ENCODE measurements around the gene ZNF248.
A peak's percentile ranks its signal among the peaks of the same experiment; 100 is the strongest.
"Not testable (repeated sequence)": the region's sequence is repeated elsewhere in the genome, so short reads cannot be mapped to it uniquely, and the experiment has no call there.

ZNF248 gene

GRCh38 chr10:37857287-37858211 lies at the start of gene ZNF248:
Gene ZNF248 (minus strand): TSS chr10:37857610. CDS start chr10:37856310, 1,300 bp downstream.
- peak; percentile 99 for DNase-seq (ENCODE audit: low read depth, low spot score)

- DNase-seq (ENCODE audit: low read depth, low spot score) = no peak
Observed at GRCh38 chr10:37906382-37906781, 49.0 kb upstream of the ZNF248 start.

DNA sequence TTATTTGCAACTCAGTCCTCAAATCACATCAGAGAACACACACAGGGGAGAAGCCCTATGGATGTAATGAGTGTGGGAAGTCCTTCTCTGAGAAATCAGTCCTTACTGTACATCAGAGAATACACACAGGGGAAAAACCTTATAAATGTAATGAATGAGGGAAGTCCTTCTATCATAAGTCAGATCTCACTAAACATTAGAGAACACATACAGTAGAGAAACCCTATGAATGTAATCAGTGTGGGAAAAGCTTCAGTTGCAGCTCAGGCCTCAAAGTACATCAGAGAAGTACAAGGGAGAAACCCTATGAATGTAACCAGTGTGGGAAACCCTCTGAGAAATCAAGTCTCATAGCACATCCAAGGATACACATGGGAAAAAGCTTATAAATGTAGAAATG lies 39.0 kb upstream of the ZNF248 start:
- no peak for DNase-seq (ENCODE audit: low read depth, low spot score)

GRCh38 chr10:37895674-37896073 lies 38.3 kb upstream of the ZNF248 start:
- DNase-seq (ENCODE audit: low read depth, low spot score) = no peak

DNA sequence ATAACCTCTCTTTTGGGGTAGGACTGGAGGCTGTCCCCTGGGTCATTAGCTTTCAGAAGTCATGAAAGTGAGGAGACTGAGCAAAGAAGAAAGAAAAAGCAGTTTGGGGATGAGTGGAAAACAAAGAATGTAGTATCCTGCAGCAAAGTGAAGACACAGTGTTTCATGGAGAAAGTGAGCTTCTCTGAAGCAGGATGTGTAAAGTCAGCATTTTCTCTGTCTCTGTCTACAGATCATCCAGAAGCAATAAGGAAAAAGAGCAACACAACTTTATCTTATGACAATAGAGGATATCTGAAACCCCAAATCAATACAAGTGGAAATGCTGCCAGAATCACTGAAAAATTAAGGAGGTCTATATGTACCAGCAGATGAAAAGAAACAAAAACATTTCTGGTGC lies 28.4 kb upstream of the ZNF248 start:
- DNase-seq (ENCODE audit: low read depth, low spot score) = no peak

GRCh38 chr10:37872955-37873354 lies 15.5 kb upstream of the ZNF248 start:
- no peak for DNase-seq (ENCODE audit: low read depth, low spot score)

DNA sequence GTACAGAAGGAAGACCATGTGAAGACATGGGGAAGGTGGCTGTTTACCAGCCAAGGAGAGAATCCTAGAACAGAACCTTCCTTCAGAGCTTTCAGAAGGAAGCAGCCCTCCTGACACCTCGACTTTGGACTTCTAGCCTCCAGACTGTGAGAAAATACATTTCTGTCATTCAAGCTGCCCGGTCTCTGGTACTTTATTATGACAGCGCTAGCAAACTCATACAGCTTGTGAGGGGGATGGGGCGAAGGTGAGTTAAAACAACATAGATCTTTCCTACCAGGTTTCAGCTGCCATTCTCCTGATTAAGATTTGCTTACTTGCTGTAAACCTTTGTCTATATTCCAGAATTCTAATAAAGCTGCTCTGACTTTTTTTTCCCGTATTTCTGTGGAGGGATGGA lies 14.9 kb upstream of the ZNF248 start:
- DNase-seq (ENCODE audit: low read depth, low spot score) = no peak

GRCh38 chr10:37871568-37872251 lies 14.3 kb upstream of the ZNF248 start:
- DNase-seq (ENCODE audit: low read depth, low spot score) = no peak

DNA sequence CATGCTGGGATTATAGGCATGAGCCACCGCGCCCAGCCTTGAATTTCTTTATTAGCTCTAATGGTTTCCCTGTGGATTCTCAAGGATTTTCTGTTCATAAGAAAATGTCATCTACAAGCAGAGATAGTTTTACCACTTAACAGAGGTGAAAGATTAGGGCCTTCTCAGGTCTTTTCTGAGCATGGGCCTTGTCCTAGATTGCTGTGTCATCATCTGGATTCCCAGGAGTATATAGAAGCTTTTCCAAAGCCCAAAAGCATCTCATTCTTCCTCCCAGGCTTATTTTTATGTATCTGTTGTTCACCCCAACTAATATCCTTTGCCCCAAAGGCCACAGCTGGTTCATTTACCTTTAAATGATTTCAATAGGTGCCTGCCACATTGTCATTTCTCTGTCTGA lies 13.7 kb upstream of the ZNF248 start:
- no peak for DNase-seq (ENCODE audit: low read depth, low spot score)

DNA sequence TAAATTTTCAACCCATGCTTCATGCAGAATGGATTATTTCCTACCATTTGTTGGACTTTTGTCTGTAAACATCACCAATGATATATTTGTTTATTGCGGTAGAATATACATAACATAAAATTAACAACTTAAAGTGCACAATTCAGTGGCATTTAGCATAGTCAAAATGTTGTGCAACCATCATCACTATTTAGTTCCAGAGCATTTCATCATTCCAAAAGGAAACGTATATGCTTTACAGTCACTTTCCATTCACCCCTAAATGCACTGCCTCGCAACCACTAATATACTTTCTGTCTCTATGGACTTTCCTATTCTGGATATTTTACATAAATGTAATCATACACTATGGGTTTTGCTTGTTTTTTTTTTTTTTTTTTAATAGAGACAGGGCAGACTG lies 11.4 kb upstream of the ZNF248 start:
- DNase-seq (ENCODE audit: low read depth, low spot score) = no peak

DNA sequence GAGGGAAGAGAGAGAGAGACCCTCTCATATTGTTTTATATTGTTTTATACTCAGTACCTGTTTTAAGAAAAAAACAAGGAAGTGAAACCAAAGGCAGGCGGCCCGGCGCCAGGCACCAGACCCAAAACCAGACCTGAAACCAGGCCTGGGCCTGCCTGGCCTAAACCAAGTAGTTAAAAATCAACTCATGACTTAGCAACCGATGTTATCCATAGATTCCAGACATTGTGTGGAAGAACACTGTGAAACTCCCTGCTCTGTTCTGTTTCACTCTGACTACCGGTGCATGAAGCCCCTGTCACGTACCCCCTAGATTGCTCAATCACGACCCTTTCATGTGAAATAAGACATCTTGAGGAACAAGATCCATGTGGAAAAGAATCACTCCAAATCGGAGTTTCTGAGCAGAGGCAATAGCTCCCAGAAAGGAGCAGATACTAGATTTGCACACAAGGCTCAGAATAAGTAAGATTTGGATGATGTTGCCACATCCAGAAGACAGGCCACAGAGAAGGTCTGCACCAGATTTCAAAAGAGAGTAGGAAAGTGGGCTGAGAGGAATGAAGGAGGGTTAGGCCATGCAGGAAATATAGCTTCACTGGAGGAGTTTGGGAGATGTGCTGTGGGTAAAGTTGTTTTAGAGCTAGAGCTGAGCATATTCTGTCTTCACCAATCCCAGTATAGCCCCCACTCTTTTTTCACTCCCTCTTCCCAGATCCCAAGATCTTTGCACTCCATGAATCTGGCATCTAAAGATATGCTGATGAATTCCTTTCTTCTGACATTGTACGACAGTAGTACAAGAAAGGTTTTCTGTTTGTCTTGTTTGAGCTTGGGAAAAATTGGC lies 8.8 kb upstream of the ZNF248 start:
- no peak for DNase-seq (ENCODE audit: low read depth, low spot score)

- no peak for DNase-seq (ENCODE audit: low read depth, low spot score)
Observed at GRCh38 chr10:37865264-37865663, 7.9 kb upstream of the ZNF248 start.

GRCh38 chr10:37860494-37861190 lies 3.2 kb upstream of the ZNF248 start:
- peak; percentile 55 for DNase-seq (ENCODE audit: low read depth, low spot score)

GRCh38 chr10:37859270-37859669 lies 1.9 kb upstream of the ZNF248 start:
- not testable (repeated sequence) for DNase-seq (ENCODE audit: low read depth, low spot score)

DNA sequence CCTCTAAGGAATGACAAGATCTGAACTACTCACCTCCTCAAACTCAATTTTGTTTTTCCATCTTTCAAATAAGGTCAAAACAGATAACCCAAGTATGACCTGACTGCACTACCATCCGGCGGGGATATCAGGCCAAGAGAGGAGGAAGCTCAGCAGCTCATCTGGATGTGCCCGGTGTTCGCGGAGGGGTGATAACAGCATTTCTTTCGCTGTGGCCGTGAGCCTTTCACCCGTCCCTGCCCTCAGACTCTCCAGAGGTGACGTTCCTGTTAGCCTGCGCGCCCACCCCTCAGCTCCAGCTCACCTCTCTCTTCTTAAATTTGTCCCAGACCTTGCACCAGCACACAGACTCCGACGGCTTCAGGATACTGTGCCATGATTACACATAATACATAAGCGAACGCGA lies 526 bp downstream of the ZNF248 start:
- DNase-seq (ENCODE audit: low read depth, low spot score) = no peak

DNA sequence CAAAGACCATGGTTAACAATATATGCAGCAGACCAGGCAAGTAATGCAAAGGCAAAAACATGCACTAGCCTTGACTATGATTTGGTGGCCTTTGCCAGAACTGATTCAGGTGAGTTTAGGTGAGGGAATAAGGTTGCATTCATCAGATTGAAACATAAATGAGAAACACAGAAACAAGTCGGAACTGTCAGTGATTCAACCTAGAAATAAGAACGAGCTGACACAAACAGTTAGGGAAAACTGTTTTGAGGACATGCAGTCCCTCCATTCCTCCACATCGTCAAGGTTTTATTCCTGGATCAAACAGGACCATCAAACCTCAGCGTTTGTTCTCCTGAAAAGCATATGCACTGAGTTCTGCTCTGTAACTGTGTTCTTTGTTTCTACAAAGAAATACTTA lies 1.8 kb downstream of the ZNF248 start:
- DNase-seq (ENCODE audit: low read depth, low spot score) = peak; percentile 4

GRCh38 chr10:37854626-37855025 lies 2.8 kb downstream of the ZNF248 start:
- no peak for DNase-seq (ENCODE audit: low read depth, low spot score)

DNA sequence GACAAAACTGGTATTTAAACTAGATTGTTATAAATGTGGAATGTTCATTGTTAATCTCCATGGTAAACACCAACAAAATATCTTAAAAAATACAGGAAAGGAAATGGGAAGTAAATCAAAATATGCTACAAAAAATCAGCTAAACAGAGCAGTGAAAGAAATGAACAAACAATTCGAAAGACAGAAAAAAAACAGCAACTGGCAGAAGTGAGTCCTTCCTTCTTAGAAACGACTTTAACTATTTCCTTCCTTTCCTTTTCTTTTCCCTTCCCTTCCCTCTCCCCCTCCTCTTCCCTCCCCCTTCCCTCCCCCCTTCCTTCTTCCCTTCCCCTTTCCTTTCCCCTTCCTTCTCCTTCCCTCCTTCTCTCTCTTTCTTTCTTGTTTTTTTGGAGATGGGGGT lies 12.8 kb downstream of the ZNF248 start:
- DNase-seq (ENCODE audit: low read depth, low spot score) = no peak

- DNase-seq (ENCODE audit: low read depth, low spot score) = no peak
Observed at GRCh38 chr10:37839243-37839642, 18.2 kb downstream of the ZNF248 start.

DNA sequence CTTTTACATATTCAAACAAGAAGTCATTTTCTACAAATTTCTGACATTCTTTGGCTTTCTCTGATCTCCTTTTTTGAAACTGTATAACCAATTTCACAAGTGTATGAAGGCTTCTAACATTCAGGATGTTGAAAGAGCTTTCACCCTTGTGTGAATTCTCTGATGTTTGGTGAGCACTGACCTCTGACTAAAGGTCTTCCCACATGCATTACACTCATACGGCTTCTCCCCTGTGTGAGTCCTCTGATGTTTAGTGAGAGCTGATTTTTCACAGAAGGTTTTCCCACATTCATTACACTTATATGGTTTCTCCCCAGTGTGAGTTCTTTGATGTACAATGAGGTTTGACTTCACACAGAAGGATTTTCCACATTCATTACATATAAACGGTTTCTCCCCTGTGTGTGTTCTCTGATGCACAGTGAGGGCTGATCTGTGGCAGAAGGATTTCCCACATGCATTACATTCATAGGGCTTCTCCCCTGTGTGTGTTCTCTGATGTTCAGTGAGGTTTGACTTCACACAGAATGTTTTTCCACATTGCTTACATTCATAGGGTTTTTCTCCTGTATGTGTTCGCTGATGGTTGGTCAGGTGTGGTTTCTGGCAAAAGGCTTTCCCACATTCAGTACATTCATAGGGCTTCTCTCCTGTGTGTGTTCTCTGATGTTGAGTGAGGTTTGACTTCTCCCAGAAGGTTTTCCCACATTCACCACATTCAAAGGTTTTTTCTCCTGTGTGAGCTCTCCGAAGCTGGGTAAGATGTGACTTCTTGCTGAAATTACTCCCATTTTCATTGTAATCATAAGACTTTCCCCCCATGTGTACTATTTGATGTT lies 25.7 kb downstream of the ZNF248 start:
- no peak for DNase-seq (ENCODE audit: low read depth, low spot score)

Measured in astrocyte of the hippocampus (primary cell).